ENCODE results near the gene GFOD2. TPM values are rescaled to one million over a fixed set of nuclear protein-coding genes. Genes with fewer than 3 reads are reported as not detected.

The GFOD2 gene
- total and polyA plus RNA-seq, 2 of the 13 experiments (the other 11 are each of a cell fraction or from before 2014, with no cell fraction given) = 11.1 to 17.2 TPM

DNA sequence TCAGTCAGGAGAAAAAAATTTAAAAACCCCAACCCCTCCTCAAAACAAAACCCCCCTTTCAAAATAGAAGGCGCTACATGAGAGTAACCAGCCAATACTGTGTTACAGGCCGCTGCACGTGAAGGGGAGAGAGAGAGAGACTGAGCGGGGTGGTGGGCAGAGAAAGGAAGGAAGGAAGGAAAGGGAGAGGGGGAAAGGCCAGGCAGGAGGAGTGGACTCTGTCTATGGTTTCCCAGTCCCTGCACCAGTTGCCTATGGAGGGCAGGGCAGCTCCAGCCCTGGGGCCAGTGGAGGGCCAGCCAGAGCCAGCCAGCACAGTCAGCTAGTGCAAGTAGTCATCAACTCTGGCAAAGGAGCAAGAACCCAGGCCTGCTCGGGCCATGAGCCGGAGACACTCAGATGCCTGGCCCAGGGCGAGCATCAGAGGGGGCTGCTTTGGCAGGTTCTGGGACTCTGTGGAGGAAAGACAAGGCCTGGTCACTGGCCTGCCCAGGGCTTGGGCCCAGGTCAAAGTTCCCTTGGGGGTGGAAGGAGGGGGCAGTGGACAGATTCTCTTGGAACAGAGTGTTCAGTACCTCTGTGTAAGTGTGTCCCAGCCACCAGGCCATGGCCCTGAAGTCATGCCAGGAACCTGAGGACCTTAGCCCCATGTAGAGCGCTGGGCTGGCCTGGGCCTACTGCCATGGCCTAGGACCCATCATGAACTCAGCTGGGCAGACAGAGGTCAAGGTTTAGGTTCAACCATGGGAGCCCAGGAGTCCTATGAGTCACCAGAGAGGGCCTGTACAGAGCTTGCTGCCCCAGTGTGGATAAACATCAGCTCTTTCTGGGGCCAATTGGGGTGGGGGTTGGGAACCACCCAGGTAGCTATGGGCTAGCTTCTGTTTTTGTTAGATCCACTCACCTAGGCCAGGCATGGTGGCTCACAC lies 7.3 kb upstream of the GFOD2 start (continued):
- TF ChIP-seq SNAI1 (CRISPR knock-in tag; IDR thresholded peaks at IDR 0.05; ENCODE audit: borderline replicate concordance) = no peak
- TF ChIP-seq ZNF124 (CRISPR knock-in tag; IDR thresholded peaks at IDR 0.05) = peak; percentile 62; the same call in 1 of the 2 replicates
- TF ChIP-seq ZNF263 (CRISPR knock-in tag; IDR thresholded peaks at IDR 0.05) = no peak
- TF ChIP-seq ZFYVE20 (CRISPR knock-in tag; IDR thresholded peaks at IDR 0.05; ENCODE audit: borderline replicate concordance, low read depth) = no peak
- no peak for TF ChIP-seq CBX1 (IDR thresholded peaks at IDR 0.05; ENCODE audit: low read depth)
- TF ChIP-seq, protein P1, sequence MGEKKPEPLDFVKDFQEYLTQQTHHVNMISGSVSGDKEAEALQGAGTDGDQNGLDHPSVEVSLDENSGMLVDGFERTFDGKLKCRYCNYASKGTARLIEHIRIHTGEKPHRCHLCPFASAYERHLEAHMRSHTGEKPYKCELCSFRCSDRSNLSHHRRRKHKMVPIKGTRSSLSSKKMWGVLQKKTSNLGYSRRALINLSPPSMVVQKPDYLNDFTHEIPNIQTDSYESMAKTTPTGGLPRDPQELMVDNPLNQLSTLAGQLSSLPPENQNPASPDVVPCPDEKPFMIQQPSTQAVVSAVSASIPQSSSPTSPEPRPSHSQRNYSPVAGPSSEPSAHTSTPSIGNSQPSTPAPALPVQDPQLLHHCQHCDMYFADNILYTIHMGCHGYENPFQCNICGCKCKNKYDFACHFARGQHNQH (CRISPR knock-in tag; IDR thresholded peaks at IDR 0.05) = peak; percentile 46; the same call in 1 of the 2 replicates
- no peak for TF ChIP-seq RNF2 (conservative IDR thresholded peaks at IDR 0.05; ENCODE audit: low read depth)
- TF ChIP-seq SOX5 (CRISPR knock-in tag; IDR thresholded peaks at IDR 0.05; ENCODE audit: borderline replicate concordance) = no peak
- peak in 1 of 2 experiments; percentile 34; a peak in 1 of 4 replicates for TF ChIP-seq EP300 (IDR thresholded peaks at IDR 0.05; ENCODE audit: low read depth in 2 of 2, low read length in 2 of 2)
- TF ChIP-seq EP300 (CRISPR knock-in tag; IDR thresholded peaks at IDR 0.05; ENCODE audit: borderline replicate concordance) = no peak
- TF ChIP-seq ZNF232 (CRISPR knock-in tag; IDR thresholded peaks at IDR 0.05; ENCODE audit: borderline replicate concordance) = no peak
- TF ChIP-seq, protein P2, sequence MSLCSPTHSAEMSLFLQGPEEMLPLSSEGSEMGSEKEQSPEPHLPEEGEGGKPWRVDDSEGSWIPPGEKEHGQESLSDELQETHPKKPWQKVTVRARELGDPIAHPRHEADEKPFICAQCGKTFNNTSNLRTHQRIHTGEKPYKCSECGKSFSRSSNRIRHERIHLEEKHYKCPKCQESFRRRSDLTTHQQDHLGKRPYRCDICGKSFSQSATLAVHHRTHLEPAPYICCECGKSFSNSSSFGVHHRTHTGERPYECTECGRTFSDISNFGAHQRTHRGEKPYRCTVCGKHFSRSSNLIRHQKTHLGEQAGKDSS (CRISPR knock-in tag; IDR thresholded peaks at IDR 0.05; ENCODE audit: borderline replicate concordance, low read depth) = peak; percentile 80; the same call in 1 of the 2 replicates
- 0 out of 2 replicates have a peak, but pooled peaks have one; percentile 29 for TF ChIP-seq ZNF792 (CRISPR knock-in tag; IDR thresholded peaks at IDR 0.05)
- TF ChIP-seq, protein P3, sequence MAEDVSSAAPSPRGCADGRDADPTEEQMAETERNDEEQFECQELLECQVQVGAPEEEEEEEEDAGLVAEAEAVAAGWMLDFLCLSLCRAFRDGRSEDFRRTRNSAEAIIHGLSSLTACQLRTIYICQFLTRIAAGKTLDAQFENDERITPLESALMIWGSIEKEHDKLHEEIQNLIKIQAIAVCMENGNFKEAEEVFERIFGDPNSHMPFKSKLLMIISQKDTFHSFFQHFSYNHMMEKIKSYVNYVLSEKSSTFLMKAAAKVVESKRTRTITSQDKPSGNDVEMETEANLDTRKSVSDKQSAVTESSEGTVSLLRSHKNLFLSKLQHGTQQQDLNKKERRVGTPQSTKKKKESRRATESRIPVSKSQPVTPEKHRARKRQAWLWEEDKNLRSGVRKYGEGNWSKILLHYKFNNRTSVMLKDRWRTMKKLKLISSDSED (CRISPR knock-in tag; IDR thresholded peaks at IDR 0.05) = no peak
- TF ChIP-seq SALL1 (CRISPR knock-in tag; IDR thresholded peaks at IDR 0.05) = peak; percentile 79; the same call in 1 of the 2 replicates
- no peak for TF ChIP-seq ETV6 (CRISPR knock-in tag; conservative IDR thresholded peaks at IDR 0.05)
- no peak for TF ChIP-seq PHF5A (CRISPR knock-in tag; IDR thresholded peaks at IDR 0.05; ENCODE audit: low read depth, unreplicated experiment)
- no peak for TF ChIP-seq ZBTB7B (CRISPR knock-in tag; IDR thresholded peaks at IDR 0.05)
- no peak for TF ChIP-seq RFX5 (IDR thresholded peaks at IDR 0.05; ENCODE audit: low read depth, low read length)
- no peak; the same call in 1 of the 2 replicates for TF ChIP-seq ZNF441 (CRISPR knock-in tag; IDR thresholded peaks at IDR 0.05; ENCODE audit: borderline replicate concordance)
- TF ChIP-seq ZNF530 (CRISPR knock-in tag; IDR thresholded peaks at IDR 0.05; ENCODE audit: low read depth) = no peak
- 0 out of 2 replicates have a peak, but pooled peaks have one; percentile 49 for TF ChIP-seq ZNF598 (CRISPR knock-in tag; IDR thresholded peaks at IDR 0.05; ENCODE audit: borderline replicate concordance)
- TF ChIP-seq ZSCAN30 (CRISPR knock-in tag; IDR thresholded peaks at IDR 0.05) = no peak
- no peak for TF ChIP-seq KAT7 (CRISPR knock-in tag; IDR thresholded peaks at IDR 0.05; ENCODE audit: borderline replicate concordance)
- no peak for TF ChIP-seq RFXAP (CRISPR knock-in tag; IDR thresholded peaks at IDR 0.05; ENCODE audit: borderline replicate concordance)
- TF ChIP-seq KDM4B (CRISPR knock-in tag; IDR thresholded peaks at IDR 0.05) = no peak
- TF ChIP-seq ZNF224 (CRISPR knock-in tag; IDR thresholded peaks at IDR 0.05) = no peak; the same call in 1 of the 2 replicates
- TF ChIP-seq NR2F2 (IDR thresholded peaks at IDR 0.05; ENCODE audit: borderline replicate concordance, low read depth) = peak; percentile 71
- TF ChIP-seq ZNF839 (CRISPR knock-in tag; IDR thresholded peaks at IDR 0.05; ENCODE audit: borderline replicate concordance) = no peak
